GM18505 (cell line): ENCODE data around the gene BAIAP2.
"Not testable (repeated sequence)": the region's sequence is repeated elsewhere in the genome, so short reads cannot be mapped to it uniquely, and the experiment has no call there.

Source experiments
- ATAC-seq: cut with Tn5 transposase; IDR thresholded peaks from one replicate; pipeline ENCODE4 v1.9.1; 2021; ENCODE audit not compliant: unreplicated experiment
- POLR2A ChIP-seq: IDR thresholded peaks from 4 replicates; pipeline ENCODE4 v1.6.1; 2011; ENCODE audit warnings: borderline replicate concordance; ENCODE audit not compliant: insufficient read depth, insufficient read length; ENCODE audit errors: extremely low read depth

Gene BAIAP2

DNA sequence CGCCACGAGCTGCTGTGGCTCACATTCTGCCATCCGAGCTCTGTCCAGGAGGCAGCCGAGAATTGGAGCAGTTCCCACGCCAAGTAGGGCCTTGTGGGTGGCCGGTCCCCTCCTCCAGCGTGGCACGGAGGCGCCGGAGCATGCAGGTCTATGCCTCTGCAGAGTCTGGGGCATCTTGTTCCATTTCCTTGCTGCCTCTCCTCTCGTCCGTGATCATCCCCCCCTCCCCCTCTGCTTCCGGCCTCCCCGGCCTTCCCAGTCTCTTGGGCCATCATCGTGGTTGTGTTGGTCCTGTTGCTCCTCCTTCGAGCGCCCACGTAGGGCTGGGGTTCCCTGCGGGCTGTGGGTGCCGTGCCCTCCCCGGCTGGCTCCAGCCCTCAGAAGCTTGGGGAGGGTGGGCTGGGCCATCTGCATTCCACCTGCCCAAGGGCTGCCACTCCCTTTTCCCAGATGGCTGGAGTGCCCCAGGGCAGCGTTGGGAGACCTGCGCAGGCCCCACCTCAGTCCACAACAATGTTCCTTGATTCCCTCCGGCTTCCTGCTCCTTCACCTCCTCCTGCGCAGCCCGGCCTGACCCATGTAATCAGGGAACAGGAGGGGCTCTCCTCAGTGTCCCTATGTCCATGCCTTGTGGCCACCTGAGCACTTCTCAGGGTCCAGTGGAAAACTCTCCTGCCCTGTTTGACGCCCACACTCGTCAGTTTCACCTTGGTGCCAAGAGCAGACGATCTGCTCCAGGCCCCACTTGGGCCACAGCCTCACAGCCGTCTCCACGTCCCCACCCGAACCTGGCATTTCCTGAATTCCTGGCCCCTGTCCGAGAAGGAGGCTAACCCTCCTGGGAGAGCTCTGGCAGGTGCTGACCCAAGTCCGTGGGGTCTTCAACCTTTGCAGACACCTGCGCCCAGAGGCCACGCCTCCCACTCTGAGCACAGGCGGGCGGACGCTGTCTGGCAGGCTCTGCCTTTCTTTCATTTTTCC is 37.1 kb downstream of the BAIAP2 start:
- no peak for TF ChIP-seq POLR2A
- ATAC-seq, result no peak

GRCh38 chr17:81073967-81074839 is 39.3 kb downstream of the BAIAP2 start:
- TF ChIP-seq POLR2A, result no peak
- no peak for ATAC-seq

- no peak for ATAC-seq
- TF ChIP-seq POLR2A, result no peak
These were observed 39.9 kb downstream of the BAIAP2 start for GRCh38 chr17:81074875-81075274.

DNA sequence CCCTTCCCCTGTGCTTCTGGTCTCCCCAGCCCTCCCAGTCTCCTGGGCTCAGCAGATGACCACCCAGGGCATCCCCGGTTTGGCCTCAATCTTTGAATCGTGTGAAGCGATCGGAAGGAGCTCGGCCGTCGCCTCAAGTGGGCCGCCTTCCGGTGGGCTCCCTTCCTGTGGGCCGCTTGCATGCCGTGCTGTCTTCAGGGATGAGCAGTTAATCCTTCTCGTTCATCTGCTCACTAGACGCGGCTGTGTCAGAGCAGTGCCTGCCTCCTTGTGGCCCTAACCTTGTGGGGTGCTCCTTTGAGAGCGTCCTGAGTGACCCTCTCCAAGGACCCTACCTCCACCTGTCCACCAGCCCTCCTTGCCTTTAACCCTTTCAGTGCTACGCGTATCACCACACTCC is 40.4 kb downstream of the BAIAP2 start:
- no peak for ATAC-seq
- no peak for TF ChIP-seq POLR2A

GRCh38 chr17:81076141-81076679 is 41.3 kb downstream of the BAIAP2 start:
- no peak for TF ChIP-seq POLR2A
- ATAC-seq, result no peak

DNA sequence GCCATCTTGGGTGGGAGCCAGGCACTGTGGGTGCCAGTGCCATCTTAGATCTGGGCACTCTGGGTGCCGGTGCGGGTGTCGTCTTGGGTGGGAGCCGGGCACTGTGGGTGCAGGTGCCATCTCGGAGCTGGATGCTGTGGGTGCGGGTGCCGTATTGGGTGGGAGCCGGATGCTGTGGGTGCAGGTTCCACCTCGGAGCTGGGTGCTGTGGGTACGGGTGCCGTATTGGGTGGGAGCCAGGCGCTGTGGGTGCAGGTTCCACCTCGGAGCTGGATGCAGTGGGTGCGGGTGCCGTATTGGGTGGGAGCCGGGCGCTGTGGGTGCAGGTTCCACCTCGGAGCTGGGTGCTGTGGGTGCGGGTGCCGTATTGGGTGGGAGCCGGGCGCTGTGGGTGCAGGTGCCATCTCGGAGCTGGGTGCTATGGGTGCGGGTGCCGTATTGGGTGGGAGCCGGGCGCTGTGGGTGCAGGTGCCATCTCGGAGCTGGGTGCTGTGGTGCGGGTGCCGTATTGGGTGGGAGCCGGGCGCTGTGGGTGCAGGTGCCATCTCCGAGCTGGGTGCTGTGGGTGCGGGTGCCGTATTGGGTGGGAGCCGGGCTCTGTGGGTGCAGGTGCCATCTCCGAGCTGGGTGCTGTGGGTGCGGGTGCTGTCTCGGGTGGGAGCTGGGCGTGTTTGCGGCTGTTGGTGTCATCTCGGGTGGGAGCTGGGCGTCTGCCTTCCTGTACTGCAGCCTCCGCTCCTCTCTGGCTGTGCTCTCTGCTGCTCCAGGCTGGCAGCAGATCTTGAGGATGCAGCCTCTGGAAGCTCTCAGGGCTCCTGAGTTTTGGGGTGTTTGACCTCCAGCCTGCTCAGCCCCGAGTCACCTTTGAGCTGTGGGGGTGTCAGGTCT is 43.3 kb downstream of the BAIAP2 start:
- ATAC-seq, result not testable (repeated sequence)

DNA sequence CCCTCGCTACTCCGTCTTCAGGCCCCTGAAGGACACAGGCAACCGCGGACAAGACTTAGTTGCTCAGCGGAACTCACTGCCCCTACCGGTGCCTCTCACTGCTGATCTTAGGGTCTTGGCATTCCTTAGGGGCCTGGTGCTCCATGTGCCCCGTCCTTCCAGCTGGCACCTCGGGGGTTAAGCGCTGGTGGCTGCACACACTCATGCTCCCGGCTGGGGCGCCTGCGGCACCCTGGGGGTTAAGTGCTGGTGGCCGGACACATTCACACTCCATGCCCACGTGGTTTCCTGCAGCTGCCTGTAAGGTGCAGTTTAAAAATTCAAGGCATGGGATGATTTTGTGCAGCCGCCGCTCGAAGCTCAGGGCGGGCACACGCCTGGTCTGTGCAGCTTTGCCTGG is 45.1 kb downstream of the BAIAP2 start:
- no peak for TF ChIP-seq POLR2A

DNA sequence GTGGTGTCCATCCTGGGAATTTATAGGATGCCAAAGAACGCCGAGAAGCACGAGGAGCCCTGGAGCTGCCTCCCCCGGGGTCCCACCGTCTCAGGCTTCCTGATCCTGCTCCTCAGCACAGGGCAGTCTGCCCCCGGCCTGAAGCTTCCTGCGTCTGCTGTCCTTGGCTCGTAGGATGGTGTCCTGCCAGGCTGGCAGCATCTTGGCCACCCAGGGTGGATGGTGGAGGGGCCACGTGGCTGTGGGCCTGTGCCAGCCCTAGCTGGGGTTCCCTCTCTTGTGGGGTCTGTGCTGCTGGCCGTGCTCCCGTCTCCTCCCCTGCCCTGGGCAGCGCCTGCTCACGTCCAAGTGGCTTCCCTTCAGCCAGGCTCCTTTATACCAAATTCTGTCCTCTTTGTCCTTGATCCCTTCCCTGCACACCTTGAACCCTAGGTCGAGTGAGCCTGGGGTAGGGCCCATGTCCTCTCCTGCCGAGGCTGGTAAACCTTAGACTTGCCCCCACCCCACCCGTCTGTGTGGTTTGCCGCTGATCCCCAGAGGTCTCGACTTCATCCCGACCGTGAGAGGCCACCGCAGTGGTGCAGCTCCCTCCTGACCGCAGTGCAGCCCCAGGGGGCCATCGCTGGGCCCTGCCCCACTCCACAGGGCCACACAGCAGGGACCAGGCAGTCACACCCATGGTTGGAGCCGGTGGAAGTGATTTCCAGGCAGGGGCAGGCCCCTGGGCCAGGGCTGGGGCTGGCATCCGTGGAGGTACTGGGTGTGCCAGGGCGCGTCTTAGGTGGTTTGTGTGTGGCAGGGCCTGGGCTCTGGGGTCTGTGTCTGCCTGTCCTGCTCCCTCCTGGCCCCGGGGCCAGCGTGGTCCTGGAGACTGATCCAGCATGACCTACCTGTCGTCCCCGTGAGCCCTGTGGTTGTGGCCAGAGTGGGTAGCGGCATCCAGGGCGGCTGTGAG is 46.5 kb downstream of the BAIAP2 start:
- no peak for TF ChIP-seq POLR2A
- no peak for ATAC-seq

More for the DNA sequence above, 45.1 kb downstream of the BAIAP2 start:
- ATAC-seq, result no peak

GRCh38 chr17:81082177-81083073 is 47.5 kb downstream of the BAIAP2 start:
- no peak for TF ChIP-seq POLR2A
- no peak for ATAC-seq

GRCh38 chr17:81083125-81083765 is 48.3 kb downstream of the BAIAP2 start:
- no peak for TF ChIP-seq POLR2A
- no peak for ATAC-seq
